GM13977 (cell line): ENCODE data around the gene SSC4D.

ENCODE experiments used
- DNase-seq: peaks from one replicate; pipeline ENCODE4 v3.0.0; 2012; ENCODE audit warnings: low spot score
- CTCF ChIP-seq: IDR thresholded peaks from 2 replicates; pipeline ENCODE4 v1.5.1; 2012; ENCODE audit warnings: mild to moderate bottlenecking, control low read depth; ENCODE audit not compliant: insufficient read depth; ENCODE audit errors: extremely low read depth, missing control alignments
- in situ Hi-C: fragments of 300-500 bp; cut with MboI; formaldehyde crosslinking; loops from one replicate; pipeline ENCODE4 v1.12.0; 2022; ENCODE audit warnings: low sequenced_read_pairs, low pct_unique_long_range_greater_than_20kb, mixed read lengths, inconsistent platforms; ENCODE audit not compliant: unreplicated experiment

The SSC4D gene

GRCh38 chr7:76347710-76348109 lies 61.8 kb downstream of the SSC4D start:
- no peak for TF ChIP-seq CTCF
- no peak for DNase-seq
- in situ Hi-C loops = no loop called here

GRCh38 chr7:76346778-76347177 lies 62.7 kb downstream of the SSC4D start:
- in situ Hi-C loops = no loop called here
- no peak for DNase-seq
- no peak for TF ChIP-seq CTCF

- no peak for DNase-seq
- TF ChIP-seq CTCF = no peak
- in situ Hi-C loops = no loop called here
Measured at GRCh38 chr7:76346097-76346496, 63.4 kb downstream of the SSC4D start.

GRCh38 chr7:76343931-76344321 lies 65.6 kb downstream of the SSC4D start:
- in situ Hi-C loops = no loop called here
- no peak for TF ChIP-seq CTCF
- no peak for DNase-seq

- DNase-seq = no peak
- no peak for TF ChIP-seq CTCF
- in situ Hi-C loops = no loop called here
Measured at GRCh38 chr7:76343294-76343930, 66.1 kb downstream of the SSC4D start.

- in situ Hi-C loops = no loop called here
- TF ChIP-seq CTCF = no peak
- DNase-seq = no peak
Measured at GRCh38 chr7:76342222-76342621, 67.3 kb downstream of the SSC4D start.

GRCh38 chr7:76340617-76341131 lies 68.8 kb downstream of the SSC4D start:
- DNase-seq = no peak

More at GRCh38 chr7:76340617-76341131, 68.8 kb downstream of the SSC4D start:
- TF ChIP-seq CTCF = no peak
- in situ Hi-C loops = no loop called here
